Type B pancreatic cell (in vitro differentiated cells): ENCODE results near the gene FAAP100. TPM values are rescaled to one million over a fixed set of nuclear protein-coding genes. Genes with fewer than 3 reads are reported as not detected.

Experiments used
- DNase-seq: peaks from one replicate; pipeline ENCODE4 v3.0.0; 2021; ENCODE audit warnings: mixed read lengths; ENCODE audit not compliant: unreplicated experiment; ENCODE audit errors: extremely low spot score
- H3K27ac Mint-ChIP-seq: 2 replicates; pipeline ENCODE4 v1.8.0; 2021; ENCODE audit warnings: mild to moderate bottlenecking, mixed read lengths
- H3K27me3 Mint-ChIP-seq: 2 replicates; pipeline ENCODE4 v1.8.0; 2021; ENCODE audit warnings: mixed read lengths
- H3K36me3 Mint-ChIP-seq: 2 replicates; pipeline ENCODE4 v1.8.0; 2021; ENCODE audit warnings: mixed read lengths
- H3K4me1 Mint-ChIP-seq: one replicate; pipeline ENCODE4 v1.8.0; 2021; ENCODE audit warnings: mixed read lengths; ENCODE audit not compliant: unreplicated experiment
- H3K4me3 Mint-ChIP-seq: 2 replicates; pipeline ENCODE4 v1.8.0; 2021; ENCODE audit warnings: mild to moderate bottlenecking, mixed read lengths
- H3K9me3 Mint-ChIP-seq: 2 replicates; pipeline ENCODE4 v1.8.0; 2021; ENCODE audit warnings: mixed read lengths
- total RNA-seq: library from RNA; stranded (reverse); gene quantifications from 2 replicates; pipeline ENCODE4 v1.2.1, GENCODE V29; 2021; ENCODE audit warnings: low replicate concordance
- TF ChIP-seq, protein P1 (sequence below): fragments of 200-600 bp; sonication (generic); conservative IDR thresholded peaks from 2 replicates; pipeline ENCODE4 v1.5.0; 2021; ENCODE audit warnings: antibody characterized with exemption, mild to moderate bottlenecking

The FAAP100 gene
- total RNA-seq, 1 donor from 2014 or later: 44.7 TPM

DNA sequence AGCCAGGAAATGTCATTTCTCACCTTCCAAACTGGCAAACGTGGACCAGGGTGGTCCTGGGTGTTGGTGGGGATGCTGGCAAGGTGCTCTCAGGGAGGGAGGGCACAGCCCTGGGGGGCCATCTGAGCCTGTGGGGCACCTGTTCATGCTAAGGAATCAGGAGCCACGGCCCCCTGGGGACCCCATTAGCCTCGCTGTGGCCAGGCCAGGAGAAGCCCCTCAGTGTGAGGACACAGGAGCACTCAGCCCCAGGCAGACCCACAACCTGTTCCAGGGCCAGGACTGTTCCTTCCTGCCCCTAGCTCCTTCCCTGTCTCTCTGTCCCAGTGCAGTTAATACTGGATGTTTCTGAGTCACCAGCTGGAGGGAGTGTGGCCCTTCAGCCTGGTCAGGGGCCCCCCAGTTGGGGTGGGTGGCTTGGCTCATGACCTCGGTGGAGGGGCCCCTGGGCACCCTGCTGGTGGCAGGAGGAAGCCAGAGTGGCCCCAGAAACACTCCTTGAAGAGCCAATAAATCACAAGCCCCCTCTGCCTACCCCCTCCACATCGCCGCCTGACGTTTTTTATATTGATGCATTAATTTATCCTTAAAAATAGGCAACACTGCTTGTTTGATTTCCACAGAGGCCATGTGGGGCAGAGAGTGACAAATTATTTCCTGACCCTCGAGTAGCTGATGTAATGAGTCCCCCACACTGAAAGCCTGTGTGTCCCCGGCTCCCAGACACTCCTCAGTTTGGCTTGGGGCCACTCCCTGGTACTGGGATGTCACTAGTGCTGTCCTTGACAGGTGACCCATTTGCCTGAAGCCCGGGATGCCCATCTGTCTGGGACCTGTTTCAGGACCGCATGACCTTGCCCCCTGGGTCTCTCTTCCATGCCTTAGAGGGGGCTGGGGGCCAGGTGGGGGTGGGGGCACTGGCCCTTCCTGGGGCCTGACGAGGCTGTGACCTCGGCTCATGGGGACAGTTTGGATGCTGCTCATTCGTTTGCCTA lies 61.9 kb downstream of the FAAP100 start:
- Mint-ChIP-seq H3K27ac (peak overlapping the region; percentile 70), H3K27me3 (peaks cover 13% of the 10 kb centered on the region), H3K4me1 (peaks cover 39% of the 10 kb centered on the region), H3K36me3 (no peaks in the 10 kb centered on the region), H3K4me3 (peak overlapping the region; percentile 47), H3K9me3 (no peaks in the 10 kb centered on the region)
- TF ChIP-seq, protein P1, sequence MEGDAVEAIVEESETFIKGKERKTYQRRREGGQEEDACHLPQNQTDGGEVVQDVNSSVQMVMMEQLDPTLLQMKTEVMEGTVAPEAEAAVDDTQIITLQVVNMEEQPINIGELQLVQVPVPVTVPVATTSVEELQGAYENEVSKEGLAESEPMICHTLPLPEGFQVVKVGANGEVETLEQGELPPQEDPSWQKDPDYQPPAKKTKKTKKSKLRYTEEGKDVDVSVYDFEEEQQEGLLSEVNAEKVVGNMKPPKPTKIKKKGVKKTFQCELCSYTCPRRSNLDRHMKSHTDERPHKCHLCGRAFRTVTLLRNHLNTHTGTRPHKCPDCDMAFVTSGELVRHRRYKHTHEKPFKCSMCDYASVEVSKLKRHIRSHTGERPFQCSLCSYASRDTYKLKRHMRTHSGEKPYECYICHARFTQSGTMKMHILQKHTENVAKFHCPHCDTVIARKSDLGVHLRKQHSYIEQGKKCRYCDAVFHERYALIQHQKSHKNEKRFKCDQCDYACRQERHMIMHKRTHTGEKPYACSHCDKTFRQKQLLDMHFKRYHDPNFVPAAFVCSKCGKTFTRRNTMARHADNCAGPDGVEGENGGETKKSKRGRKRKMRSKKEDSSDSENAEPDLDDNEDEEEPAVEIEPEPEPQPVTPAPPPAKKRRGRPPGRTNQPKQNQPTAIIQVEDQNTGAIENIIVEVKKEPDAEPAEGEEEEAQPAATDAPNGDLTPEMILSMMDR: no peak
- no peak for DNase-seq

Other genes starting within 250 kb of the FAAP100 start
- gene BAHCC1, start 156.9 kb downstream of the FAAP100 start, total RNA-seq: 23.0 and 74.3 TPM in 2 replicates
- gene ACTG1, start 39.6 kb downstream of the FAAP100 start, total RNA-seq: 3,089 and 3,451 TPM in 2 replicates
- 3.6 and 3.8 TPM in 2 replicates for gene FSCN2, start 24.0 kb downstream of the FAAP100 start, total RNA-seq
- gene NPLOC4, start 84.8 kb upstream of the FAAP100 start, total RNA-seq: 82.4 and 90.1 TPM in 2 replicates
- gene TSPAN10, start 84.8 kb upstream of the FAAP100 start, total RNA-seq: 1.4 and 3.0 TPM in 2 replicates
- 0.97 TPM in 1 of 2 replicates, not detected in the other for gene PDE6G, start 104.2 kb upstream of the FAAP100 start, total RNA-seq
- gene OXLD1, start 114.3 kb upstream of the FAAP100 start, total RNA-seq: 24.0 and 28.1 TPM in 2 replicates
- 27.5 and 32.1 TPM in 2 replicates for gene CCDC137, start 114.4 kb upstream of the FAAP100 start, total RNA-seq
- 41.5 and 47.2 TPM in 2 replicates for gene ARL16, start 131.4 kb upstream of the FAAP100 start, total RNA-seq
- 115 and 119 TPM in 2 replicates for gene HGS, start 131.7 kb upstream of the FAAP100 start, total RNA-seq
- gene MRPL12, start 151.0 kb upstream of the FAAP100 start, total RNA-seq: 87.9 and 107 TPM in 2 replicates
- gene SLC25A10, start 159.9 kb upstream of the FAAP100 start, total RNA-seq: 23.8 and 27.6 TPM in 2 replicates